Fibroblast of lung (primary cell): Measurements from ENCODE around the gene CNDP1. TPM values are rescaled to one million over a fixed set of nuclear protein-coding genes. Genes with fewer than 3 reads are reported as not detected.
A peak's percentile ranks its signal among the peaks of the same experiment; 100 is the strongest.

ENCODE experiments used
- DNase-seq, 2 donors: peaks; one replicate each; pipeline versions ENCODE4 v3.0.0 to v3.0.0-alpha.2; 2010; ENCODE audit warnings: low read depth in 2 of 2
- H2AFZ ChIP-seq: 2 replicates; pipeline ENCODE4 v1.5.1; 2012; ENCODE audit warnings: low read length, control low read depth, inconsistent platforms
- H3K27ac ChIP-seq: 2 replicates; pipeline ENCODE4 v1.5.1; 2011; ENCODE audit warnings: low read length, control low read depth; ENCODE audit not compliant: insufficient read depth
- H3K27me3 ChIP-seq: 2 replicates; pipeline ENCODE4 v1.5.1; 2011; ENCODE audit warnings: mild to moderate bottlenecking, low read length; ENCODE audit not compliant: control insufficient read depth, insufficient read depth
- H3K36me3 ChIP-seq: 2 replicates; pipeline ENCODE4 v1.5.1; 2011; ENCODE audit warnings: low read length; ENCODE audit not compliant: control insufficient read depth, insufficient read depth
- H3K4me1 ChIP-seq: 2 replicates; pipeline ENCODE4 v1.5.1; 2011; ENCODE audit warnings: low read length; ENCODE audit not compliant: control insufficient read depth, insufficient read depth; ENCODE audit errors: extremely low read depth
- H3K4me2 ChIP-seq: 2 replicates; pipeline ENCODE4 v1.5.1; 2011; ENCODE audit warnings: low read length, control low read depth; ENCODE audit not compliant: insufficient read depth; ENCODE audit errors: extremely low read depth
- H3K4me3 ChIP-seq, 4 experiments: fragments of 200-600 bp in 1 of 4; sonication (generic) in 1 of 4; replicated peaks in 1 of 4; 2 replicates each; pipeline ENCODE4 v1.5.1; 2011 to 2016; ENCODE audit warnings: low read length in 4 of 4, low read depth in 3 of 4, mild to moderate bottlenecking in 3 of 4, control low read depth in 2 of 4, inconsistent platforms in 1 of 4, mixed read lengths in 1 of 4; ENCODE audit not compliant: insufficient read depth in 1 of 4; ENCODE audit errors: control extremely low read depth in 1 of 4
- H3K79me2 ChIP-seq: 2 replicates; pipeline ENCODE4 v1.5.1; 2012; ENCODE audit warnings: mild to moderate bottlenecking, low read length, inconsistent platforms; ENCODE audit not compliant: control insufficient read depth, insufficient read depth
- H3K9ac ChIP-seq: 2 replicates; pipeline ENCODE4 v1.5.1; 2011; ENCODE audit warnings: mild to moderate bottlenecking, low read length, control low read depth; ENCODE audit not compliant: insufficient read depth
- H3K9me3 ChIP-seq: 2 replicates; pipeline ENCODE4 v1.5.1; 2012; ENCODE audit warnings: low read depth, low read length; ENCODE audit not compliant: control insufficient read depth, insufficient read depth
- H4K20me1 ChIP-seq: 2 replicates; pipeline ENCODE4 v1.5.1; 2011; ENCODE audit warnings: low read length; ENCODE audit not compliant: control insufficient read depth, insufficient read depth; ENCODE audit errors: extremely low read depth
- CTCF ChIP-seq, 2 donors: IDR thresholded peaks in 1 of 2; conservative IDR thresholded peaks in 1 of 2; 1 replicate in 1 of 2; 2 replicates in 1 of 2; pipeline ENCODE4 v1.5.1; 2011 to 2012; ENCODE audit warnings: low read length in 2 of 2, control low read depth in 1 of 2, inconsistent platforms in 1 of 2, low read depth in 1 of 2, mild to moderate bottlenecking in 1 of 2
- EZH2 ChIP-seq: IDR thresholded peaks from 2 replicates; pipeline ENCODE4 v1.5.1; 2012; ENCODE audit warnings: low read length, control low read depth, mild to moderate bottlenecking; ENCODE audit errors: missing control alignments
- polyA plus RNA-seq, 2 donors: library from polyadenylated mRNA; depleted of rRNA in 1 of 2; stranded (reverse) in 1 of 2; unstranded in 1 of 2; fragments of >200 nt; gene quantifications; 2 replicates each; pipeline ENCODE4 v1.2.1, GENCODE V29; 2011 to 2012; ENCODE audit warnings: missing spikeins in 1 of 2
- total RNA-seq: library from RNA; depleted of rRNA; stranded (reverse); fragments of >200 nt; gene quantifications from 2 replicates; pipeline ENCODE4 v1.2.1, GENCODE V29; 2014

The CNDP1 gene
- total and polyA plus RNA-seq, 2 donors (not counting 1 experiment from before 2014, with no cell fraction given): not detected

GRCh38 chr18:74633652-74634352, 99.5 kb downstream of the CNDP1 start:
- no peak for TF ChIP-seq EZH2
- no peak for TF ChIP-seq CTCF (conservative IDR thresholded peaks at IDR 0.05 in 1 of 2, IDR thresholded peaks at IDR 0.05 in 1 of 2; ENCODE audit: low read depth in 1 of 2, low read length in 2 of 2)
- H3K4me2 ChIP-seq: no peak overlapping the region
- DNase-seq: peak in 1 of 2 donors; percentile 33

DNA sequence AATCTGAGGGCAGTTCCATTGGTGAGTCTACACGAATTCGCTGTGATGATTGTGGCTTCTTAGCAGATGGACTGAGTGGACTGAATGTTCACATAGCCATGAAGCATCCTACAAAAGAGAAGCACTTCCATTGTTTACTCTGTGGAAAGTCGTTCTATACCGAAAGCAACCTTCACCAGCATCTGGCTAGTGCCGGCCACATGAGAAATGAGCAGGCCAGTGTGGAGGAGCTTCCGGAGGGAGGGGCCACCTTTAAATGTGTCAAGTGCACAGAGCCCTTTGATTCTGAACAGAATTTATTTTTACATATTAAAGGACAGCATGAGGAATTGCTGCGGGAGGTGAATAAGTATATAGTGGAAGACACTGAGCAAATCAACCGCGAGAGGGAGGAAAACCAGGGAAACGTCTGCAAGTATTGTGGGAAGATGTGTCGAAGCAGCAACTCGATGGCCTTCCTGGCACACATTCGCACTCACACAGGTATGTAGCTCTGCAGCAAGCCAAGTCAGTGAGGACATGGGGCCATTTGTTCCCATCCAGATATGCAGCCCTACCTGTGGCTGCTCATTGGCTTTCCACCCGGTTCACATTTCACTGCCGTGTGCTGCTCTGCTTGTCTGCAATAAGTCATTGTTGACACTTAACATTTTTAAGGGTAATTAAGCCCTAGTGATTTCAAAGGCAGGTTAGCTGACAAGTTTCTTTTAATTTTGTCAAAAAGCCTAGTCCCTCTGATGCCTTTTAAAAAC, 101.1 kb downstream of the CNDP1 start:
- Histone ChIP-seq H4K20me1 (no peaks in the 10 kb centered on the region), H3K27ac (no peak overlapping the region), H3K79me2 (no peaks in the 10 kb centered on the region), H2AFZ (no peak overlapping the region), H3K4me3 (no peak overlapping the region), H3K27me3 (no peaks in the 10 kb centered on the region), H3K4me1 (peaks cover 7% of the 10 kb centered on the region), H3K4me2 (no peak overlapping the region), H3K36me3 (peaks cover 2% of the 10 kb centered on the region), H3K9me3 (no peaks in the 10 kb centered on the region), H3K9ac (no peak overlapping the region)
- no peak for DNase-seq
- TF ChIP-seq EZH2: no peak
- TF ChIP-seq CTCF (conservative IDR thresholded peaks at IDR 0.05 in 1 of 2, IDR thresholded peaks at IDR 0.05 in 1 of 2; ENCODE audit: low read depth in 1 of 2, low read length in 2 of 2): no peak

More at GRCh38 chr18:74633652-74634352, 99.5 kb downstream of the CNDP1 start:
- Histone ChIP-seq H3K27me3 (no peaks in the 10 kb centered on the region), H4K20me1 (no peaks in the 10 kb centered on the region), H3K4me1 (peaks cover 7% of the 10 kb centered on the region), H3K36me3 (peaks cover 2% of the 10 kb centered on the region), H3K9ac (no peak overlapping the region), H3K4me3 (no peak overlapping the region), H2AFZ (no peak overlapping the region), H3K9me3 (no peaks in the 10 kb centered on the region), H3K27ac (no peak overlapping the region), H3K79me2 (no peaks in the 10 kb centered on the region)

Other genes with a start within 250 kb of the CNDP1 start
- 63.4 and 113 TPM in 2 replicates for gene CYB5A, start 242.5 kb upstream of the CNDP1 start, total RNA-seq
- gene CYB5A, start 242.5 kb upstream of the CNDP1 start, polyA plus RNA-seq: 111 and 150 TPM in 2 replicates
- not detected in 2 replicates for gene C18orf63, start 218.7 kb upstream of the CNDP1 start, total RNA-seq
- gene C18orf63, start 218.7 kb upstream of the CNDP1 start, polyA plus RNA-seq: not detected in 2 replicates
- gene DIPK1C, start 77.2 kb upstream of the CNDP1 start, total RNA-seq: not detected in 2 replicates
- gene DIPK1C, start 77.2 kb upstream of the CNDP1 start, polyA plus RNA-seq: not detected in 2 replicates
- 40.8 and 41.8 TPM in 2 replicates for gene CNDP2, start 38.1 kb upstream of the CNDP1 start, total RNA-seq
- 69.8 and 117 TPM in 2 replicates for gene CNDP2, start 38.1 kb upstream of the CNDP1 start, polyA plus RNA-seq
- gene ZNF407, start 63.4 kb downstream of the CNDP1 start, total RNA-seq: 12.6 and 13.9 TPM in 2 replicates
- gene ZNF407, start 63.4 kb downstream of the CNDP1 start, polyA plus RNA-seq: 4.4 and 5.1 TPM in 2 replicates